GM18907 (cell line): ENCODE measurements around the gene PYHIN1.
A peak's percentile ranks its signal among the peaks of the same experiment; 100 is the strongest.

Source experiments
- ATAC-seq: cut with Tn5 transposase; IDR thresholded peaks from one replicate; pipeline ENCODE4 v1.9.1; 2021; ENCODE audit warnings: mild to moderate bottlenecking, moderate library complexity; ENCODE audit not compliant: unreplicated experiment

PYHIN1 gene

GRCh38 chr1:159011751-159012150, 80.4 kb downstream of the PYHIN1 start:
- no peak for ATAC-seq

- ATAC-seq = peak; percentile 38
These were observed 81.1 kb downstream of the PYHIN1 start for GRCh38 chr1:159012495-159012894.

- no peak for ATAC-seq
These were observed 82.7 kb downstream of the PYHIN1 start for GRCh38 chr1:159014003-159014571.

- no peak for ATAC-seq
These were observed 83.5 kb downstream of the PYHIN1 start for GRCh38 chr1:159014851-159015250.

GRCh38 chr1:159015440-159015909, 84.1 kb downstream of the PYHIN1 start:
- ATAC-seq = peak; percentile 95

GRCh38 chr1:159023723-159024122, 92.4 kb downstream of the PYHIN1 start:
- no peak for ATAC-seq

GRCh38 chr1:159025043-159025442, 93.7 kb downstream of the PYHIN1 start:
- ATAC-seq = no peak
